Posterior vena cava (tissue), 2 donors: ENCODE results near the gene SEZ6. TPM values are rescaled to one million over a fixed set of nuclear protein-coding genes. Genes with fewer than 3 reads are reported as not detected.

Source experiments
- DNase-seq: peaks from one replicate; pipeline ENCODE4 v3.0.0-alpha.2; 2020; ENCODE audit warnings: low spot score
- intact Hi-C, 2 donors: fragments of 100-400 bp; cut with DNase I; formaldehyde crosslinking; loops; one replicate each; pipeline versions ENCODE4 v1.14.1 to v1.14.2; 2022 to 2023
- total RNA-seq, 2 donors: library from RNA; stranded (reverse); fragmentation: NEBNext Ultra II Directional; extraction: Animal tissue kit (Norgen Biotek cat#: 25700); gene quantifications; one replicate each; pipeline ENCODE4 v1.2.1, GENCODE V29; 2021
- donor health status: DM: yes; HTN: yes; CAD: no.
- donor health status: DM: yes; HTN: yes; CAD: no.

Gene SEZ6
- total RNA-seq, 2 donors from 2014 or later = not detected

- no peak for DNase-seq
- intact Hi-C loops = no loop called here
Observed at GRCh38 chr17:28986714-28987655, 18.8 kb downstream of the SEZ6 start.

- no peak for DNase-seq
- intact Hi-C loops = no loop called here
Observed at GRCh38 chr17:28985950-28986713, 19.7 kb downstream of the SEZ6 start.

- no peak for DNase-seq
- intact Hi-C loops = no loop called here
Observed at GRCh38 chr17:28983286-28984230, 22.3 kb downstream of the SEZ6 start.

GRCh38 chr17:28982131-28982793 lies 23.6 kb downstream of the SEZ6 start:
- DNase-seq = no peak

GRCh38 chr17:28978356-28978964 lies 27.4 kb downstream of the SEZ6 start:
- intact Hi-C loops = no loop called here
- no peak for DNase-seq

More at GRCh38 chr17:28982131-28982793, 23.6 kb downstream of the SEZ6 start:
- intact Hi-C loops = no loop called here

- DNase-seq = no peak
- intact Hi-C loops = no loop called here
Observed at GRCh38 chr17:28977659-28978355, 28.0 kb downstream of the SEZ6 start.

GRCh38 chr17:28975646-28976045 lies 30.2 kb downstream of the SEZ6 start:
- intact Hi-C loops = no loop called here
- no peak for DNase-seq

GRCh38 chr17:28975031-28975430 lies 30.8 kb downstream of the SEZ6 start:
- intact Hi-C loops = no loop called here
- no peak for DNase-seq

GRCh38 chr17:28974451-28974850 lies 31.4 kb downstream of the SEZ6 start:
- intact Hi-C loops = no loop called here
- DNase-seq = no peak

- intact Hi-C loops = no loop called here
- no peak for DNase-seq
Observed at GRCh38 chr17:28973425-28973824, 32.4 kb downstream of the SEZ6 start.

- intact Hi-C loops = no loop called here
- DNase-seq = no peak
Observed at GRCh38 chr17:28972437-28972836, 33.4 kb downstream of the SEZ6 start.

- intact Hi-C loops = no loop called here
- DNase-seq = no peak
Observed at GRCh38 chr17:28970879-28971278, 35.0 kb downstream of the SEZ6 start.

GRCh38 chr17:28969706-28970393 lies 36.0 kb downstream of the SEZ6 start:
- intact Hi-C loops = loop anchor here in 1 of 2 donors (5.0 kb wide), 1 partner anchor 142 kb away; no protein-coding TSS in a partner anchor
- DNase-seq = no peak

GRCh38 chr17:28968914-28969295 lies 36.9 kb downstream of the SEZ6 start:
- intact Hi-C loops = loop anchor here in 1 of 2 donors (5.0 kb wide), 1 partner anchor 143 kb away; no protein-coding TSS in a partner anchor
- no peak for DNase-seq

- no peak for DNase-seq
- intact Hi-C loops = loop anchor here in 1 of 2 donors (5.0 kb wide), 1 partner anchor 144 kb away; no protein-coding TSS in a partner anchor
Observed at GRCh38 chr17:28968231-28968913, 37.5 kb downstream of the SEZ6 start.
